SW 1271 (cell line): ENCODE data around the gene RPTOR.

ENCODE experiments used
- DNase-seq, 2 experiments: peaks; one replicate each; lab custom pipeline; 2025; lab: John Stamatoyannopoulos, UW

RPTOR gene

GRCh38 chr17:80917716-80918560, 373.3 kb downstream of the RPTOR start:
- DNase-seq: no peak

- no peak for DNase-seq
Measured at GRCh38 chr17:80918731-80919130, 374.1 kb downstream of the RPTOR start.

GRCh38 chr17:80919331-80920311, 375.0 kb downstream of the RPTOR start:
- DNase-seq: no peak

GRCh38 chr17:80920441-80920840, 375.8 kb downstream of the RPTOR start:
- no peak for DNase-seq

- DNase-seq: no peak
Measured at GRCh38 chr17:80921159-80921558, 376.5 kb downstream of the RPTOR start.

GRCh38 chr17:80921741-80922579, 377.3 kb downstream of the RPTOR start:
- no peak for DNase-seq

GRCh38 chr17:80922580-80923160, 378.0 kb downstream of the RPTOR start:
- DNase-seq: no peak

GRCh38 chr17:80923211-80924110, 378.8 kb downstream of the RPTOR start:
- DNase-seq: no peak

GRCh38 chr17:80924111-80924806, 379.6 kb downstream of the RPTOR start:
- no peak for DNase-seq

- no peak for DNase-seq
Measured at GRCh38 chr17:80924807-80925610, 380.4 kb downstream of the RPTOR start.

- no peak for DNase-seq
Measured at GRCh38 chr17:80925688-80926335, 381.2 kb downstream of the RPTOR start.

- DNase-seq: no peak
Measured at GRCh38 chr17:80926591-80927250, 382.1 kb downstream of the RPTOR start.

- DNase-seq: no peak
Measured at GRCh38 chr17:80927791-80928216, 383.2 kb downstream of the RPTOR start.

- DNase-seq: no peak
Measured at GRCh38 chr17:80929449-80929848, 384.8 kb downstream of the RPTOR start.

- DNase-seq: no peak
Measured at GRCh38 chr17:80930335-80931279, 386.0 kb downstream of the RPTOR start.

GRCh38 chr17:80931421-80932265, 387.0 kb downstream of the RPTOR start:
- DNase-seq: no peak
